ENCODE results near the gene SCARB1. TPM values are rescaled to one million over a fixed set of nuclear protein-coding genes. Genes with fewer than 3 reads are reported as not detected.

The SCARB1 gene
- polyA plus RNA-seq, 2 donors, result 7.4 to 8.6 TPM

GRCh38 chr12:124823272-124823970 is 40.2 kb downstream of the SCARB1 start:
- H3K4me1 ChIP-seq (ENCODE audit: control insufficient read depth in 2 of 2, insufficient read depth in 2 of 2, low read length in 1 of 2), result peaks cover 0 to 3% of the 10 kb centered on the region in 2 donors
- no peaks in the 10 kb centered on the region for H3K27me3 ChIP-seq (ENCODE audit: control insufficient read depth in 1 of 2, insufficient read depth in 2 of 2, low read length in 2 of 2)
- H3K4me3 ChIP-seq (ENCODE audit: low read depth in 1 of 2, low read length in 2 of 2), result no peak overlapping the region
- no peaks in the 10 kb centered on the region for H3K36me3 ChIP-seq (ENCODE audit: control insufficient read depth in 2 of 2, insufficient read depth in 2 of 2, low read length in 1 of 2)
- 90% methylated on average over 16 of the region's 16 CpGs for WGBS, 2 donors
- H3K27ac ChIP-seq (ENCODE audit: low read depth in 2 of 2, low read length in 1 of 2), result no peak overlapping the region
- H3K9me3 ChIP-seq (ENCODE audit: control insufficient read depth in 2 of 2, insufficient read depth in 1 of 2, low read depth in 1 of 2, low read length in 1 of 2), result no peaks in the 10 kb centered on the region

GRCh38 chr12:124822218-124822617 is 41.4 kb downstream of the SCARB1 start:
- Histone ChIP-seq H3K9me3 (ENCODE audit: control insufficient read depth in 2 of 2, insufficient read depth in 1 of 2, low read depth in 1 of 2, low read length in 1 of 2) (peaks cover 0 to 2% of the 10 kb centered on the region in 2 donors), H3K4me3 (ENCODE audit: low read depth in 1 of 2, low read length in 2 of 2) (no peak overlapping the region), H3K27me3 (ENCODE audit: control insufficient read depth in 1 of 2, insufficient read depth in 2 of 2, low read length in 2 of 2) (no peaks in the 10 kb centered on the region), H3K36me3 (ENCODE audit: control insufficient read depth in 2 of 2, insufficient read depth in 2 of 2, low read length in 1 of 2) (no peaks in the 10 kb centered on the region), H3K27ac (ENCODE audit: low read depth in 2 of 2, low read length in 1 of 2) (no peak overlapping the region), H3K4me1 (ENCODE audit: control insufficient read depth in 2 of 2, insufficient read depth in 2 of 2, low read length in 1 of 2) (no peaks in the 10 kb centered on the region)
- WGBS, 2 donors, result 94 to 96% methylated on average over 6 of the region's 6 CpGs

GRCh38 chr12:124821252-124822200 is 42.1 kb downstream of the SCARB1 start:
- no peaks in the 10 kb centered on the region for H3K27me3 ChIP-seq (ENCODE audit: control insufficient read depth in 1 of 2, insufficient read depth in 2 of 2, low read length in 2 of 2)
- WGBS, 2 donors, result 90 to 92% methylated on average over 16 of the region's 16 CpGs
- no peaks in the 10 kb centered on the region for H3K36me3 ChIP-seq (ENCODE audit: control insufficient read depth in 2 of 2, insufficient read depth in 2 of 2, low read length in 1 of 2)
- no peaks in the 10 kb centered on the region for H3K4me1 ChIP-seq (ENCODE audit: control insufficient read depth in 2 of 2, insufficient read depth in 2 of 2, low read length in 1 of 2)
- H3K27ac ChIP-seq (ENCODE audit: low read depth in 2 of 2, low read length in 1 of 2), result no peak overlapping the region
- peaks cover 0 to 2% of the 10 kb centered on the region in 2 donors for H3K9me3 ChIP-seq (ENCODE audit: control insufficient read depth in 2 of 2, insufficient read depth in 1 of 2, low read depth in 1 of 2, low read length in 1 of 2)
- no peak overlapping the region for H3K4me3 ChIP-seq (ENCODE audit: low read depth in 1 of 2, low read length in 2 of 2)

GRCh38 chr12:124820199-124820598 is 43.5 kb downstream of the SCARB1 start:
- Histone ChIP-seq H3K27ac (ENCODE audit: low read depth in 2 of 2, low read length in 1 of 2) (no peak overlapping the region), H3K27me3 (ENCODE audit: control insufficient read depth in 1 of 2, insufficient read depth in 2 of 2, low read length in 2 of 2) (no peaks in the 10 kb centered on the region), H3K4me1 (ENCODE audit: control insufficient read depth in 2 of 2, insufficient read depth in 2 of 2, low read length in 1 of 2) (no peaks in the 10 kb centered on the region), H3K9me3 (ENCODE audit: control insufficient read depth in 2 of 2, insufficient read depth in 1 of 2, low read depth in 1 of 2, low read length in 1 of 2) (peaks cover 0 to 2% of the 10 kb centered on the region in 2 donors), H3K36me3 (ENCODE audit: control insufficient read depth in 2 of 2, insufficient read depth in 2 of 2, low read length in 1 of 2) (no peaks in the 10 kb centered on the region), H3K4me3 (ENCODE audit: low read depth in 1 of 2, low read length in 2 of 2) (no peak overlapping the region)
- WGBS, 2 donors, result 93 to 95% methylated on average over 9 of the region's 9 CpGs

DNA sequence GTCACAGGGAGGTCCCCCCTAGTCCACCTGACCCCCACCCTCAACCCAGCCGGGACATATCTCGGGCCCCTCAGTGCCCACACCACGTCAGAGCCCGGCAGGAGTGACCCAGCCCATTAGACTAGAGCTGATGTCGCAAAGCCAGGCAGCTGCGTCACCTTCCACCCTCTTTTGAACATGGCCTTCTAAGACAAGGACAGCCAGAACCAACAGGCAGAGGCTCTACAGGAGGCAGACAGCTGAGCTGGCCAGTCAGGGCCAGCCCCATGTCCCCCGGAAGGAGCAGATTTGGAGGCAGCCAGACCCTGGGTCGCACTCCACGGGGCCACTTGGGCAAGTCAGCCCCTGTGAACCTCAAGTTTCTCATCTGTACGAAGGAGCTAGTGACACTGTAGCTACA is 44.1 kb downstream of the SCARB1 start:
- H3K4me3 ChIP-seq (ENCODE audit: low read depth in 1 of 2, low read length in 2 of 2), result no peak overlapping the region
- 95% methylated on average over 10 of the region's 10 CpGs for WGBS, 2 donors
- no peak overlapping the region for H3K27ac ChIP-seq (ENCODE audit: low read depth in 2 of 2, low read length in 1 of 2)
- H3K4me1 ChIP-seq (ENCODE audit: control insufficient read depth in 2 of 2, insufficient read depth in 2 of 2, low read length in 1 of 2), result no peaks in the 10 kb centered on the region
- H3K36me3 ChIP-seq (ENCODE audit: control insufficient read depth in 2 of 2, insufficient read depth in 2 of 2, low read length in 1 of 2), result peaks cover 0 to 3% of the 10 kb centered on the region in 2 donors
- H3K9me3 ChIP-seq (ENCODE audit: control insufficient read depth in 2 of 2, insufficient read depth in 1 of 2, low read depth in 1 of 2, low read length in 1 of 2), result peaks cover 0 to 2% of the 10 kb centered on the region in 2 donors
- H3K27me3 ChIP-seq (ENCODE audit: control insufficient read depth in 1 of 2, insufficient read depth in 2 of 2, low read length in 2 of 2), result no peaks in the 10 kb centered on the region

- peaks cover 0 to 2% of the 10 kb centered on the region in 2 donors for H3K9me3 ChIP-seq (ENCODE audit: control insufficient read depth in 2 of 2, insufficient read depth in 1 of 2, low read depth in 1 of 2, low read length in 1 of 2)
- 91 to 93% methylated on average over 5 of the region's 5 CpGs for WGBS, 2 donors
- H3K27me3 ChIP-seq (ENCODE audit: control insufficient read depth in 1 of 2, insufficient read depth in 2 of 2, low read length in 2 of 2), result no peaks in the 10 kb centered on the region
- H3K27ac ChIP-seq (ENCODE audit: low read depth in 2 of 2, low read length in 1 of 2), result no peak overlapping the region
- no peaks in the 10 kb centered on the region for H3K4me1 ChIP-seq (ENCODE audit: control insufficient read depth in 2 of 2, insufficient read depth in 2 of 2, low read length in 1 of 2)
- H3K4me3 ChIP-seq (ENCODE audit: low read depth in 1 of 2, low read length in 2 of 2), result no peak overlapping the region
- peaks cover 0 to 6% of the 10 kb centered on the region in 2 donors for H3K36me3 ChIP-seq (ENCODE audit: control insufficient read depth in 2 of 2, insufficient read depth in 2 of 2, low read length in 1 of 2)
Observed at GRCh38 chr12:124819080-124819479, 44.6 kb downstream of the SCARB1 start.

DNA sequence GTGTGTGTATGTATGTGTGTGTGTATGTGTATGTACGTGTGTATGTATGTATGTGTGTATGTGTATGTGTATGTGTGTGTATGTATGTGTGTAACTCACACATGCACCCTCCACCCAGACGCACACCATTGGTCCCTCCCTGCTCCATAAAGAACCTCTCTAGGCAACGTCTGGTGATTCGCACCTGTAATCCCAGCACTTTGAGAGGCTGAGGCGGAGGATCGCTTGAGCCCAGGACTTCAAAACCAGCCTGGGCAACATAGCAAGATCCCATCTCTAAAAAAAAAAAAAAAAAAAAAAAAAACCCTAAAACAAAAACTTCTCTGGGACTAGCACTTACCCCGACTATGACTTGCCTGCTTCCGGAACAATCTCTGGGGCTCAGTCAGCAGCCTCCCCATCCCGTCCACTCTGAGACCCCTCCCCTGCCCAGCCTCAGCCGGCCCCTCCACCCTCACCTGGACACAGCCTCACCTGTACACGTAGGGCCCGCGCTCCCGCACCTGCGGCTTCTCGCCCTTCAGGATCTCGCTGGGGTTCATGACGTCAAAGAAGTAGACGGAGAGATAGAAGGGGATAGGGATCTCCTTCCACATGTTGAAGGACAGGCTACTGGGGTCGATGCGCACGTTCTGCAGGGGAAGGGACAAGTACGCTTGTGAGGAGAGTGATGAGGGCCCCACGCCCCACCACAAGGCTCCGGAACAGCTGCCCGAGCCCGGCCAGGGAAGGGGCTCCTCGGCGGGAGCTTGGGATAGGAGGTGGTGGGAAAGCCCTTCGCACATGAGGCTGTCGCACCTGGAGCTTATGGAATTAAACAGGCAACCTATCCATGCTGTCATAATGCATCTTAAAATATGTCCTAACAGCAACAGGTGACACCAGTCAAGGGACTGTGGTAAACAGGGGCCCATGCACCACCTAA is 46.3 kb downstream of the SCARB1 start:
- Histone ChIP-seq H3K27ac (ENCODE audit: low read depth in 2 of 2, low read length in 1 of 2) (no peak overlapping the region), H3K4me3 (ENCODE audit: low read depth in 1 of 2, low read length in 2 of 2) (no peak overlapping the region), H3K4me1 (ENCODE audit: control insufficient read depth in 2 of 2, insufficient read depth in 2 of 2, low read length in 1 of 2) (no peaks in the 10 kb centered on the region), H3K9me3 (ENCODE audit: control insufficient read depth in 2 of 2, insufficient read depth in 1 of 2, low read depth in 1 of 2, low read length in 1 of 2) (peaks cover 0 to 2% of the 10 kb centered on the region in 2 donors), H3K36me3 (ENCODE audit: control insufficient read depth in 2 of 2, insufficient read depth in 2 of 2, low read length in 1 of 2) (peaks cover 0 to 12% of the 10 kb centered on the region in 2 donors), H3K27me3 (ENCODE audit: control insufficient read depth in 1 of 2, insufficient read depth in 2 of 2, low read length in 2 of 2) (no peaks in the 10 kb centered on the region)
- WGBS, 2 donors, result 95 to 96% methylated on average over 31 of the region's 31 CpGs

GRCh38 chr12:124816295-124816854 is 47.3 kb downstream of the SCARB1 start:
- H3K4me3 ChIP-seq (ENCODE audit: low read depth in 1 of 2, low read length in 2 of 2), result no peak overlapping the region
- H3K4me1 ChIP-seq (ENCODE audit: control insufficient read depth in 2 of 2, insufficient read depth in 2 of 2, low read length in 1 of 2), result no peaks in the 10 kb centered on the region
- no peak overlapping the region for H3K27ac ChIP-seq (ENCODE audit: low read depth in 2 of 2, low read length in 1 of 2)
- 89 to 91% methylated on average over 15 of the region's 15 CpGs for WGBS, 2 donors
- no peaks in the 10 kb centered on the region for H3K27me3 ChIP-seq (ENCODE audit: control insufficient read depth in 1 of 2, insufficient read depth in 2 of 2, low read length in 2 of 2)
- peaks cover 0 to 2% of the 10 kb centered on the region in 2 donors for H3K9me3 ChIP-seq (ENCODE audit: control insufficient read depth in 2 of 2, insufficient read depth in 1 of 2, low read depth in 1 of 2, low read length in 1 of 2)
- peaks cover 0 to 12% of the 10 kb centered on the region in 2 donors for H3K36me3 ChIP-seq (ENCODE audit: control insufficient read depth in 2 of 2, insufficient read depth in 2 of 2, low read length in 1 of 2)
